ENCODE measurements around the gene HMGCS2.

DNA sequence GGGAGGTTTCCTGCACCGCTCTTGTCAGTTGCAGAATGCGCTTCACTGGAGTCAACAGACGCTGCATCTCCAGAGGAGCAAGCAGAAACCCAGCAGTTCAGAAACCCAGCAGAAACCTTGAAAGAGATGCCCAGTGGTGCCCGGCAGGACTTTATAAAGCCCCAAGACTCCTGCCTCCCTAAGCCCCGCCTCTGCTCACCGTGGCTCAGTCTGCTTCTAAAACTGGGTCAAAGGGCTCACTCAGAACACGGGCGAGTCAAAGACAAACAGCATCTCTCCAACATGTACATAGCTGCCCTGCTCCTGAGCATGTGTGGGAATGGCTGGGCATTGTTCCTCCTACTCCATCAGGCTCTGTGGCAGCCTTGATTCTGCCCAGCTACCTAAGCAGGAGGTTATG, at the start of gene HMGCS2:
- TF ChIP-seq BHLHE40 (IDR thresholded peaks at IDR 0.05; ENCODE audit: low read depth, low read length) = no peak
- TF ChIP-seq POLR2A (IDR thresholded peaks at IDR 0.05; ENCODE audit: low read length) = no peak
- TF ChIP-seq RAD21 (conservative IDR thresholded peaks at IDR 0.05 in 1 of 2, IDR thresholded peaks at IDR 0.05 in 1 of 2) = no peak

Data from A549 (cell line).